Activated CD4-positive, alpha-beta T cell treated with anti-CD3 and anti-CD28 coated beads, Interleukin-2, amount 50 U/mL, for 24 hours (primary cell): Measurements from ENCODE around the gene PROB1.
"Not testable (repeated sequence)": the region's sequence is repeated elsewhere in the genome, so short reads cannot be mapped to it uniquely, and the experiment has no call there.

Experiments
- DNase-seq, 2 donors: peaks; one replicate each; pipeline ENCODE4 v3.0.0-alpha.2; 2020; ENCODE audit warnings: low read depth in 1 of 2, low spot score in 1 of 2

Gene PROB1

DNA sequence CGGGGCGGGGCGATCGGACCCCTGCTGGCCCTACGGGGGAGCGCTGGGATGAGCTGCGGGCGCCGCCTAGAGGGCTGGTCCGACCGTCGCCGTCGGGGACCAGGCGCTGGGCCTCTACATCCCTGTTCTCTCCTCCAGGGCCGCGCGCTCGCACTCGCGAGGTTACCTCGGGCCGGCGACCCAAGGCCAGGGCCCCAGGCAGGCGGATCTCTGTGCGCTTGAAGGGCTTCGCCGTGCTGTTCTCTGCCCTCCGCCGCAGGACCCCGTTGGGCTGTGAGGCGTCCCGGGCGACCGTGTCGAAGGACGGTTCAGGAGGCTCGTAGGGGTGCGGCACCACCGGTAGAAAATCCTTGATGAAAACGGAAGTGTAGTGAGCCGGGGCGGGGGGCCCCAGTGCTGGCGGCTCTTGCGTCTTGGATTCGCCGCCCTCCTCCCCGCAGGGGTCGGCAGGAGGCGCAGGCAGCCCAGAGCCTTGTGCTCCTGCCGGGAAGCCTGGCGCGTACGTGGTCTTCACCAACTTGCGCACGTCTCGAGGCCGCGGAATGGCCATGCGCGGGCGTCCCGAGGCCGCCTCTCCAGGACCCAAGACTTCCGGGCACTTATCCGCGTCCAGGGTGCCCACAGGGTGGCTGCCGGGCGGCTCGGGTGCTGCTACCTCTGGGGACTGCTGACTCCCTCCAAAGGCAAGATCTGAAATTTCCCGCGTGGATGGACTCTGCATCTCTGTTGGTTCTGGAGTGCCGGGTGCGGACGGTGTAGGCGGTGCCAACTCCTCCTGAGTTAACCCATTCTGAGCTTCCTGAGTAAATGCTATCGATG, 2.0 kb downstream of the PROB1 start:
- DNase-seq = peak; percentile 55

DNA sequence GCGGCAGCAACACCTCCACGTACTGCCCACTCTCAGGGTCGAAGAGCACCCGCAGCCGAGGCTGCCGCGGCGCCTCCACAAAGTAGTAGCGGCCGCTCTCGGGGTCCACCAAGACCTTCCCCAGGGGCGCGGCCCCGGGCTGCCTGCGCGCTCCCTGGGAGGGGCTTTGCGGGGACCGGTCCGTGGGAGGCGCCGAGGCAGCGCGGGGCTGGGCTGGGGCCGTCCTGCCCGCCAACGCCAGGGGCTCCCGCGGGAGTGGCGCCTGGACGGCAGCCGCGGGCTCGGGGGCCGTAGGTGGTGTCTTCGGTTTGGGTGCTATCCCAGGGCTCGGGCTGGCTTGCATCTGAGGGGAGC, 2.6 kb downstream of the PROB1 start:
- no peak for DNase-seq

DNA sequence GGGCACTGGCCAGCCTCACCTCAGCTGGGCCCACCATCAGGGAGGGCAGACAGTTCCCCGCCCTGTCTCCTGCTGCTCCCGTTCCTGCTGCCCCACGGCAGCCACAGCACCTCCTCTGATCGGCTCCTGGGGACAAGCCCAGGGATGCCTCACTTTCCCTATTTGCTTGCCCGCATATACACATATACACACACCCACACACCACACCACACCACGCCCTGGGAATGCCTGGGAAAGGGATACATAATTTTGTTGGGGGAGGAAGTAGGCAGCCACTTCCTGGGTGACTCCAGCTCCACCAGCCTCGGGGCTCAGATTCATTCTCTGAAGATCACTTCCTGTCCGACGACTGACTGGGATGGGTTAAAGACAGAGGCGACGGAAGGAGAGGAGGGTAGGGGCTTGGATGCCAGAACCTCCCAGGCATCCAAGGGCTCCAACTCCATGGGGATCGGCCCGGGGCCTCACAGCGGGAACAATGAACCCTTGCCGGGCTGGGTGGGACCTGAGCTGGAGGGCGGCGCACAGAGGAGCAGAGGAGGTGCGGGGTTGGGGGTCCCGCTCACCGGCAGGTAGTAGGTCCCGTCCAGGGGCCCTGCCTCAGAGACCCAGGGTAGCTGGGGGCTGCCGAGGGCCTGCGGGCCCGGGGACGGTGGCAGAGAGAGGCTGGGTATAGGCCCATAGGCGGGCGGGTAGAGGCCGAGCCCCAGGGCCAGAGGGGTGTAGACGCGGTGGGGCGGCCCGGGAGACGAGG, 3.2 kb downstream of the PROB1 start:
- no peak for DNase-seq

DNA sequence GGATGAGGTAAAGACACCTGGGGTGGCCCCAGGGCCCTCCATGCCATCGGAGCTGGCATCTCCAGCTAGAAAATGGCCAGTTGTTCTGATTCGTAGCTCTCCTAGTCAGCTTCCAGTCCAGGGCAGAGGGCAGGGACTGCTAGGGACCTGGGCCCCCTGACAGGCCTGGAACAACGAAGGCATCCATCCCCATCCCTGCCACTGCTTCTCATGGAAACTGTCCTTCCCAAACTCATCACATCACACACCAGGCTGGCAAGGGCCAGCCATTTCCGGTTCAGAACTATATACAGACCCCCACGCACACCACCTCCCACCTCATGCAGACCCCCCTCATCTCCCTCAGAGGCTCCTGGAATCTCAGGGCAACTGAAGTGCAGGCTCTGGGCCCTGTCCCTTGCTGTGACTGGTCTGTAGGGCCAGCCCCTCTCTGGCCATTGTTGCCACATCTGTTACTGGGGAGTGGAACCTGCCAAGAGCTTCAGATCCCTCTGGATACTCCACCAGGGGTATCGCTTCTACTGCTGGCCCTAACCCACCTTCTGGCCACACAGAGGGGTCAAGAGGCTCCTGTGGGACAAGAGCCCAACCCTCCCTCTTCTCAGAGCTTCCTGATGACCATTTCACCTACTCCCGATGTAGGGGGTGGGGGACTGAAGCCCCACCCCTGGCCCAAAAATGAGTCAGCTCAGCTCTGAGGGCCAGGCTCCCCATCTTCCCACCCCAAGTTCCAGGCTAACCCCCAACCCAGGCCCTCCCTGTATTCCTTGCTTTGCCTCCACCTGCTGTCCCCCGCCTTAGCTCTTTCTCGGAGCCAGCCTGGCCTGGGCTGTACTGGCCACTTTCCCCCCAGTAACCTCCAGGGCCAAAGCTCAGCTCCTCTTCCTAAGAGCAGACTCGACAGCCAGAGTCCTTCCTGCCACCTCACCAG, 4.0 kb downstream of the PROB1 start:
- DNase-seq = no peak

DNA sequence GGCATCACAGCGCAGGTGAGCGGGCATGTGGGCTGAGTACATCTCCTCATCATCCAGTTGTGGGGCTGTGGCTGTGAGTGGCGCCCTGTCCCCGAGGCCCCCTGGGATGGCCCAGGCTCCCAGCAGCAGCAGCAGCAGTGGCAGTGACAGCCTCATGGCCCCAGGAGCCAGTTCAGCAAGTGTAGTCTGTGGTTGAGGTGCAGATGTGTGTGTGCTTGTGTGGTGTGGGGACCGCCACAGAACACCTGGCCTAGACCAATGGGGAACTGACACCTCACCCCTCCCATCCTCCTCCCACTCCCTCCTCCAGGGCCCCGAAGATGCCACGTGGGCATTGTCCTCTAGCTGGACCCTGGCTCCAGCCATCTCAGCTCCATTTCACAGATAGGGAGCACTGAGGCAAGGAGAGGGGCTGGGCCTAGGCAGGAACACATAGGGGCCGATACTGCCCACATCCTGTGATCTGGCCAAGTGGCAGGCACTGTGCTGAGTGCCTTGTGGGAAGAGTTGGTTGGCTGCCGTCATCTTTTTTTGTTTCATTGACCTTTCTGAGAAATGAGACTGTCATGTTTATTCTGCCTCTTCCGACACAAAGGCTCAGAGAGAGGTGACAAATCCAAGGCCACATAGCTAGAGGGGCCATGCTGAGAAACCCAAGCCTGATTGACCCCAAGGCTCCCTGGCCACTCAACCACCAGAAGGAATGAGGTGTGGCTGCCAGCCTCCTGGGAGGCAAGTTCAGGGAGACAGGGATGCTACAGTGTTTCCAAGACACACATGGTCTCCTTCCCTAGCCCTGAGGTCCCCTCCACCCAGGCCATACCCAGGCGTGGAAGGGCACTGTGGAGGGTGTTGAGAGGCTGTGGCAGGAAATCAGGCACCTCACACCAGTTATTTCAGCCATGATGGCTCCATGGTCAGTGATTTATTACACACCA, 4.9 kb downstream of the PROB1 start, which contains the start of gene MZB1:
TSS of gene MZB1 (minus strand) at position 213 of the 938 bp plus-strand sequence. CDS start at position 156, 57 bp downstream.
- peak; percentile 17 to 24 for DNase-seq

DNA sequence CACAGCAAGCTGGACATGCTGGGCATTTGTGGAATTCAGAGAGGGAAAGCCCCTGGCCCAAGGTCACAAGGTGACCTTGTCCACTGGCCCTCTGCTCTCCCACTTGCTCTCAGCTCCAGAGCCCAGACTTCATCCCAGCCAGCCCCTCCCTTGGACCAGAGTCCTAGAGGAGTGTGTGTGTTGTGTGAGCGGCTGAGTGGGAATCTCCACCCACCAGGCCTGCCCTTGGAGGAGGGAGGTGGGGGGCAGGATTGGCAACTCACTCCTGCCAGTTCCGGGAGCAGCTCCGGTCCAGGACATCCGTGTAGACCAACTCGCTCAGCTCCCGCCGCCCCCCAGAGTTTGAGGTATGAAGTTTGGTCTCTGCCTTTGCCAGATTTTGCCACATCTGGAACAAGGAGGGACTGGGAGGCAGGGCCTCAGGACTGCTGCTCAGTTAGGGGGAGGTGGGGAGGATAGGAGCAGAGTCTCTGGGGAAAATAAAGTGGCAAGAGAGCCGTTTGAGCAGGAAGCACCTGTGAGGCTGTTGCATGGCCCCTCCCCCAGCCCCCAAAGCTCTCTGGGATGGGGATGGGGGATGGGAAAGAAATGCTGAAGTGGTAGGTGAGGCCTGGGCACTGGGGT, 6.6 kb downstream of the PROB1 start:
- no peak for DNase-seq

DNA sequence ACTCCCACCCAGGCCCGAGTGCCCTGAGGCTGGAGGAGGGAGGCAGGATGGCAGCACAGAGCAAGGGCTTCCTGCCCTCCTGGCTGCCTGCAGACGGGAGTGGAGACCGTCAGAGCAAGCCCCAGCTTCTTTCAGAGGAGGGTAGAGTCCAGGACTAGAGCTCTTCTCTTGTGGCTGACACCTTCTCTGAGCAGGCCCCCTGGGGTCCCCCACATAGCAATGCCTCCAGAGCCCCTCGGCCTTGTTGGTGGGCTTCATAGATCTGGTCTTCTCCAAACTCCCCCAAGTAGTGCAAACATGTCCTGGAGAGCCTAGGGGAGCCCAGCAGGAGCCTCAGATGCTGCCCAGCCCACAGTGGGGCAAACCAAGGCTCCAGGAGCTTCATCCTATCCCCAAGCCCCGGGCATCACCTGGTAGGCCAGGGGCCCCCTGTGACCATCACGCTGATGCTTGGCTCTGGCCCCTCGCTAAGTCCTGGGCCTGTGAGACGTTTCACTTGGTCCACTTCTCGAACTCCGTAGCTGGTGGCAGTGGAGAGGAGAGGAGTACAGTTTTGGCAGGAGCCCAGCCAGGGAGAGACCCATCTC, 7.2 kb downstream of the PROB1 start:
- no peak for DNase-seq

DNA sequence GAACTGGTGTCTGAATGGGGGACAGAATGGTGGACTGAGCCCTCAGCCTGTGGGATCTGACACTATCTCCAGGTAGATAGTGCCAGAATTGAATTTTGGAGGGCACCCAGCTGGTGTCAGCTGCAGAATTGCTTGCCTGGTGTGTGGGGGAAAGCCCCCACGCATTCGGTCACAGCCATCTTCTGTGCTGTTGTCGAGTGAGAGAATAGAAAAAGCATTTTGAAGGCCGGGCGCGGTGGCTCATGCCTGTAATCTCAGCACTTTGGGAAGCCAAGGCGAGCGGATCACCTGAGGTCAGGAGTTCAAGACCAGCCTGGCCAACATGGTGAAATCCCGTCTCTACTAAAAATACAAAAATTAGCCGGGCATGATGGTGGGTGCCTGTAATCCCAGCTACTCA, 7.9 kb downstream of the PROB1 start:
- DNase-seq = not testable (repeated sequence)

DNA sequence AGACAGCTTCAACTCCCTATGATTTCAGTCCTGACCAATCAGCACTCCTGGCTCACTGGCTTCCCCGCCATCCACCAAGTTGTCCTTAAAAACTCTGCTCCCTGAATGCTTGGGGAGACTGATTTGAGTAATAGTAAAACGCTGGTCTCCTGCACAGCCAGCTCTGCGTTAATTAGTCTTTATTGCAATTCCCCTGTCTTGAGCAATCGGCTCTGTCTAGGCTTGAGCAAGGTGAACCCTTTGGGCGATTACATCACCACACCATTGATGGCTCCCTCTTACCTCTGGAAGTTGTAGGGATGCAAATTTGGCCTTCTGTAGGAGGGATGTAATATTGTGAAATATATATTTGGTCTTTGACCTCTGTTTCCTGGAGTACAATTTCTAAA, 8.9 kb downstream of the PROB1 start:
- DNase-seq = no peak

DNA sequence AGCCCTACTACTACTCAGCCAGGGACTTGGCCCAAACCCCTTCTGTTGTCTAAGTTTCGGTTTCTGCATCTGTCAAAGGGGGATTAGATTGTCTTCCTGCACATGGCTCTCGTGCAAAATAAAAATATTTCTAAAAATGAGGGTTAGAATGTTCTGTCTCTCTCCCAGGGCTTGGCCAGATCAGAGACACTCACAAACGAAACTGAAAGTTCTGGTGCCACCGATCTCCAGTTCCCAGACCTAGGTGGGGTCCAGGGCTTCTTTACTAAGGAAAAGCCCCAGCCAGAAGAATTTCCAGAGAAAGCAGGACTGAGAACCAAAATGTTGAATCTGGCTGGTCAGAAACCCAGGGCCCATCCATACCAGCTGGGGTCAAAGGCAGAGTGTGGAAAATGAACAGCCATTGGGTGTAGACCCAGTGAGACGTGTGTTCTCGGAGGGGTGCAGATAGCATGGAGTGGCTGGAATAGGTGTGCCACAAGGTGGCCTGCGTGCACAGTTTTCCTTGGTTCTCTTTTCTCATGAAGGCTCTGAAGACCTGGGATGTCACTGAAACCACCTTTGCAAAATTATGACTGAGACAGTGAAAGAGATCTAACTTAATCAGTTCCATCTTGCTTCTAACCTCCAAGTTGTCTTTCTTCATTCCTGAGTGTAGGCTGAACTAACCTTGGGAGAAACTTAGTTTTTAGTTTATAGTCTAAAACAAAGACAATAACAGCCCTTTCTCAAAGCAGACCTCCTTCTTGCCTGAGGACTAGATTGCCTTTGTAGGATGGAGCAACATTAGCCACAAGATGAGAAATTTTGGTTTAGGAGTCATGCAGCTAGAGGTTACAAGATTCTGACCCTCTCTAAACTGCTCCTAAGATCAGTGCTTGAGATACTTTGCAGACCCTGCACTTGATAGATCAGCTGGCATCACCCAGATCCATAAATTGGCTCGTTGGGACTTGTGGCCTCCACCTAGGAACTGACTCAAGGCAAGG, 9.5 kb downstream of the PROB1 start:
- no peak for DNase-seq

DNA sequence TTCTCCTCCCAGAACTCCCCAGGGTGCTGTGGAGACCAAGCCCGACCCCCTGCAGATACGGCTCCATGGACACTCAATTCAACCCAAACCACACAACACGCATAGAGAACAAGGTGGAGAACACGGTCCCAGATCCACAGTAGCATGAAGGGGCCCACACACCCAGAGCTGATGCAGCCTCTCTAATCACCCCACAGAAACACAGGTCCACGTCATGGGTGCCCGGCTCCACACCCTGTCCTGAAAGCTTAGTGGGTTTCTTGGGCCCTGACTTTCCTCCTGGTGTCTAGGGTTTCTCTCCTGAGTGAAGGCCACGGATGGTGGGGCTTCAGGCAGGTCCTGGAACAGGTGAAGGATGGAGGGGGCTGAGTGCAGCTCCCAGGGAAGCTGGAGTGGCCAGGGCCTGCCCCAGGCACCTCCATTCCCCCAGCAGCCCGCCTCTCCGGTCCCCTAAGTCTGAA, 10.3 kb downstream of the PROB1 start:
- DNase-seq = no peak

DNA sequence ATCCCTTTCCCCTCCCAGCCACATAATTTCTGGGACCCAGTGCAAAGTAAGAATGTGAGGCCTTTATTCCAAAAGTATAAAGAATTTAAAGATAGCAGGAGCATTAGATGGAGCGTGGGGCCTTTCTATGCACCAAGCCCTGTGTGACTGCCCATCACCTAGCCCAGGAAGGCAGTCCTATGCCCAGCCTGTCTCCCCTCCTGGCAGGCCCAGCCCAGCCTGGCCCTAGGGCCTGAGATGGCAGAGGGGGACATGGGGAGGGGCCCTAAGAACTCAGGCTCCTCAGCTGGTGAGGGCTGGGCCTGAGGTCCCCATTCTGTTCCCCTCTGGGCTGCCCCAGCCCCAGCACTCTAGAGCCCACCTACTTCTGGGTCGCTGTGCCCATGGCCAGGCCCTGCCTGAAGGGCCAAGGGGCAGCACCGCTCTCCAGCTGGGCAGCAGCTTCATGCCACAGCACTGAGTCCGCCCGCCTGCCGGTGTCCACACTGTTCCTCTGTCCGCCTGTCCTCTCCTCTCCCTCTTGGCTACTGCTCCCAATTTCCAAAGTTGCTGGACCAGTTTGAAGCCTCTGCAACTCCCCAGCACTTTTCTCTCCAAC, 10.8 kb downstream of the PROB1 start:
- no peak for DNase-seq

DNA sequence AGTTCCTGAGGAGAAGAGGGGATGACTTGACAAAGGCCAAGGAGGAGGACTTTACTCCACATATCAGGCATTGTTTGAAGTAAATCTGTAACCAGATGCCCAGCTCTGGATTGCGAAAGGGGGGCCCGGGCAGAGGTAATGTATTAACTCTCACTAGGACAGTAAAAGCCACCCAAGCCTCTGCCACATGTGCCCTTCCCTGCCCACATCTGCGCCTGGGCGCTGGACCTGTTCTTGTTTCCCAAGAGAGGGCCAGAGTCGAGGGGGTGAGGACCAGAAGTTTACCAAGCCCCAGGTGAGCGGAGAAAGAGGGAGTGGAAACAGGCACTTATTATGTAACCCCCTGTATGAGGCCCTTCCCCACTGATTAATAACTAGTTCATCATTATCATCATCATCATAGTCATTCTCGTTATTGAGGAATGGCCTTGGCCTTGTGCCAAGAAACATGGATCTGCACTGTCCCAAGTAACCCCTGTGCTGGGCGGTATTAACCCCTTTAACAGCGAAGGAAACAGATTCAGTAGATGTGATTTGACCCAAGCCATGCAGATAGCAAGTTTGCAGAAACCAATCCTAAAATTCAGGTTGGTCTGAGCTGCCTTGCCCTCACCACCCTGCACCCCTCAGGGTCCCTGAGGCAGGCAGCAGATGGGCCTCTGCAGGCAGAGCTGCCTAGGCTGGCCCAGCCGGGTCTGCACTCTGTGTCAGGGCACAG, 11.5 kb downstream of the PROB1 start, which contains the start of gene SLC23A1:
TSS of gene SLC23A1 (minus strand) at position 23 of the 718 bp plus-strand sequence. CDS start 44 bp downstream, outside the sequence.
- no peak for DNase-seq

DNA sequence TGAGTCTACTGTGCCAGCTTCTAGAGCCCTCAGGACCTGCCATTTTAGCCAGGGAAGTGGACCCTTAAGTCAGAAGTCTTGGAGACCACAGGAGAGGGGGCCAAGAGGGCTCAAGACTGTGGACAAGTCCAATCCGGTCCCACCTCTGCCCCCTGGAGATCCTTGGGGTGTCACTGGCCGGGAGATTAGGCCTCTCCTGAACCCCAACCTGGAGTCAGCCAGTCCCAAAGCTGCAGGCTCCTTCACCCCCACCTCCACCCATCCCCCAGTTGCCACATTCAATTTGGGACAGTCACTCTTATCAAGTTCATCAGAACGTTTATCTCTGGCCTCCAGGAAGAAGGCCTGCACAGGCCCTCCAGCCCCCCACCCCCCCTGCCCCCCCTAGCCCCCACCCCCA, 12.1 kb downstream of the PROB1 start:
- DNase-seq = no peak

DNA sequence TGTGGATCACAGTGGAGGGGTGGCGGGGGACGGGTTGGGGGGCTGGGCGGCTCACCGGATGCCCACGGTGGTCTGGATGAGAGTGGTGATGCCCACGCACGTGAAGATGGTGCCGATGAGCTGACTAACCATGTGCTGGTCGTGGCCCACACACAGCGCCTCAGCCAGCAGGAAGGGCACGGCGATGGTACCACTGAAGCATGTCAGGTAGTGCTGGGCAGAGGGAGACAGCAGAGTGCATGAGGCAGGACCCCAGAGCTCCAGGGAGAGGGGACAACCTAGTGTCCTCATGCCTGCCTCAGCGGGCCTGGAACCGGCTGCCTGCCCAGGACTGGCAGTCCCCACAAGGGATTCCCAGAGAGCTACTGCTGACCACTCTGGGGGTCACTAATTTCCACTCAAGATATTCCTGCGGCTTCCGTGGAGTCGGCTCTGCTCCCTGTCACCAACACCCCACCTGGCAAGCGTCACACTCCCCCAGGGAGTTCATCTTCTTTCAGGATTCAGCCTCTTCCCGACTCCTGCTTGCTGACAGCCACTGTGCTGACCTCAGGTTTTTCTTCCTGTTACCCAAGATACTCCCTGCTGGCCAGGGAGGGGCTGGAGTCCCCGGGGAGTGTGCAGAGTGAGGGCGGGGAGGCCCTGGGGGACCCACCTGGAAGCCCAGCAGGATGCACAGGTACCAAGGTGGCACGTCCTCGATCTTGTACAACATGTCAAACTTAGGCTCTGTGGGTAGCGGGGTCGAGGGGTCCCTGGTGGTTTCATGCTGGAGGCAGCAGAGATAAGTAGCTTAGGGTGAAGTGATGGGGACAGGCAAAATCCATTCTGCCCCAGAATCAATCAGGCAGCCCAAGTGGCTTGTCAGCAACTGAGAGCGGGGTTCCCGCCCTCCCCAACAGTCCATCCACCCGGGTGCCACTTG, 12.8 kb downstream of the PROB1 start:
- no peak for DNase-seq
